ENCODE measurements around the gene IFRD1.

Gene IFRD1

DNA sequence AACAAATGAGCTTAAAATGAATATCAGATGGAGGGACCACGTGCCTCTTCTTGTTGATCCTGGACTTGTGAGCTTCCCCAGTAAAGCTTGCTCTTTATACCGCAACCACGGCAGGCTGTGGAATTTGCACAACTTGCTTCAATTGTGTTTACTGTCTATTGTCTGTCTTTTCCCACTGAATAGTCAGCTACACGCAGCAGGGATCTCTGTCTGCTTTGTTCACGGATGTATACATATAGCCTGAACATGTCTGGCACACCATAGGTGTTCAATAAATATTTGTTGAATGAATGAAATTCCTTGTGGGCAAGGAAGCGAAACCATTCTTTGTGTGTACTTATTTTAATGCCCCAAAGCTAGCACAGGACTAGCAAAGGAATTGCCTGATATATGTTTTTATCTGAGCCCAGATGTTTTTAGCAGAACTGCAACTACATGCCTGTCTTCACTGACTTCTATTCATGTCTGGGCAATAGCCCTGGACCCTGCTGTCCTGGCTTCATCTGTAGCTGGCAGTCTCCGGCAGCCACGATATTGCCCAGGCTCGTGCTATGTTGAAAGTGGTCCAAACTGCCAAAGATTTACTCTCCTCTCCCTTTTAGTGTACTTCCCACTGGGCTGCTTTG lies 29.9 kb upstream of the IFRD1 start:
- TF ChIP-seq, protein P1, sequence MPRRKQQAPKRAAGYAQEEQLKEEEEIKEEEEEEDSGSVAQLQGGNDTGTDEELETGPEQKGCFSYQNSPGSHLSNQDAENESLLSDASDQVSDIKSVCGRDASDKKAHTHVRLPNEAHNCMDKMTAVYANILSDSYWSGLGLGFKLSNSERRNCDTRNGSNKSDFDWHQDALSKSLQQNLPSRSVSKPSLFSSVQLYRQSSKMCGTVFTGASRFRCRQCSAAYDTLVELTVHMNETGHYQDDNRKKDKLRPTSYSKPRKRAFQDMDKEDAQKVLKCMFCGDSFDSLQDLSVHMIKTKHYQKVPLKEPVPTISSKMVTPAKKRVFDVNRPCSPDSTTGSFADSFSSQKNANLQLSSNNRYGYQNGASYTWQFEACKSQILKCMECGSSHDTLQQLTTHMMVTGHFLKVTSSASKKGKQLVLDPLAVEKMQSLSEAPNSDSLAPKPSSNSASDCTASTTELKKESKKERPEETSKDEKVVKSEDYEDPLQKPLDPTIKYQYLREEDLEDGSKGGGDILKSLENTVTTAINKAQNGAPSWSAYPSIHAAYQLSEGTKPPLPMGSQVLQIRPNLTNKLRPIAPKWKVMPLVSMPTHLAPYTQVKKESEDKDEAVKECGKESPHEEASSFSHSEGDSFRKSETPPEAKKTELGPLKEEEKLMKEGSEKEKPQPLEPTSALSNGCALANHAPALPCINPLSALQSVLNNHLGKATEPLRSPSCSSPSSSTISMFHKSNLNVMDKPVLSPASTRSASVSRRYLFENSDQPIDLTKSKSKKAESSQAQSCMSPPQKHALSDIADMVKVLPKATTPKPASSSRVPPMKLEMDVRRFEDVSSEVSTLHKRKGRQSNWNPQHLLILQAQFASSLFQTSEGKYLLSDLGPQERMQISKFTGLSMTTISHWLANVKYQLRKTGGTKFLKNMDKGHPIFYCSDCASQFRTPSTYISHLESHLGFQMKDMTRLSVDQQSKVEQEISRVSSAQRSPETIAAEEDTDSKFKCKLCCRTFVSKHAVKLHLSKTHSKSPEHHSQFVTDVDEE (CRISPR knock-in tag; IDR thresholded peaks at IDR 0.05): no peak
- TF ChIP-seq ESRRG (CRISPR knock-in tag; IDR thresholded peaks at IDR 0.05): no peak
- no peak for TF ChIP-seq SNAI2 (CRISPR knock-in tag; IDR thresholded peaks at IDR 0.05)
- TF ChIP-seq, protein P2, sequence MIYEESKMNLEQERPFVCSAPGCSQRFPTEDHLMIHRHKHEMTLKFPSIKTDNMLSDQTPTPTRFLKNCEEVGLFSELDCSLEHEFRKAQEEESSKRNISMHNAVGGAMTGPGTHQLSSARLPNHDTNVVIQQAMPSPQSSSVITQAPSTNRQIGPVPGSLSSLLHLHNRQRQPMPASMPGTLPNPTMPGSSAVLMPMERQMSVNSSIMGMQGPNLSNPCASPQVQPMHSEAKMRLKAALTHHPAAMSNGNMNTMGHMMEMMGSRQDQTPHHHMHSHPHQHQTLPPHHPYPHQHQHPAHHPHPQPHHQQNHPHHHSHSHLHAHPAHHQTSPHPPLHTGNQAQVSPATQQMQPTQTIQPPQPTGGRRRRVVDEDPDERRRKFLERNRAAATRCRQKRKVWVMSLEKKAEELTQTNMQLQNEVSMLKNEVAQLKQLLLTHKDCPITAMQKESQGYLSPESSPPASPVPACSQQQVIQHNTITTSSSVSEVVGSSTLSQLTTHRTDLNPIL (CRISPR knock-in tag; IDR thresholded peaks at IDR 0.05; ENCODE audit: low read depth): no peak
- TF ChIP-seq, protein P3, sequence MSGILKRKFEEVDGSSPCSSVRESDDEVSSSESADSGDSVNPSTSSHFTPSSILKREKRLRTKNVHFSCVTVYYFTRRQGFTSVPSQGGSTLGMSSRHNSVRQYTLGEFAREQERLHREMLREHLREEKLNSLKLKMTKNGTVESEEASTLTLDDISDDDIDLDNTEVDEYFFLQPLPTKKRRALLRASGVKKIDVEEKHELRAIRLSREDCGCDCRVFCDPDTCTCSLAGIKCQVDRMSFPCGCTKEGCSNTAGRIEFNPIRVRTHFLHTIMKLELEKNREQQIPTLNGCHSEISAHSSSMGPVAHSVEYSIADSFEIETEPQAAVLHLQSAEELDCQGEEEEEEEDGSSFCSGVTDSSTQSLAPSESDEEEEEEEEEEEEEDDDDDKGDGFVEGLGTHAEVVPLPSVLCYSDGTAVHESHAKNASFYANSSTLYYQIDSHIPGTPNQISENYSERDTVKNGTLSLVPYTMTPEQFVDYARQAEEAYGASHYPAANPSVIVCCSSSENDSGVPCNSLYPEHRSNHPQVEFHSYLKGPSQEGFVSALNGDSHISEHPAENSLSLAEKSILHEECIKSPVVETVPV (CRISPR knock-in tag; IDR thresholded peaks at IDR 0.05): no peak
- TF ChIP-seq, protein P4, sequence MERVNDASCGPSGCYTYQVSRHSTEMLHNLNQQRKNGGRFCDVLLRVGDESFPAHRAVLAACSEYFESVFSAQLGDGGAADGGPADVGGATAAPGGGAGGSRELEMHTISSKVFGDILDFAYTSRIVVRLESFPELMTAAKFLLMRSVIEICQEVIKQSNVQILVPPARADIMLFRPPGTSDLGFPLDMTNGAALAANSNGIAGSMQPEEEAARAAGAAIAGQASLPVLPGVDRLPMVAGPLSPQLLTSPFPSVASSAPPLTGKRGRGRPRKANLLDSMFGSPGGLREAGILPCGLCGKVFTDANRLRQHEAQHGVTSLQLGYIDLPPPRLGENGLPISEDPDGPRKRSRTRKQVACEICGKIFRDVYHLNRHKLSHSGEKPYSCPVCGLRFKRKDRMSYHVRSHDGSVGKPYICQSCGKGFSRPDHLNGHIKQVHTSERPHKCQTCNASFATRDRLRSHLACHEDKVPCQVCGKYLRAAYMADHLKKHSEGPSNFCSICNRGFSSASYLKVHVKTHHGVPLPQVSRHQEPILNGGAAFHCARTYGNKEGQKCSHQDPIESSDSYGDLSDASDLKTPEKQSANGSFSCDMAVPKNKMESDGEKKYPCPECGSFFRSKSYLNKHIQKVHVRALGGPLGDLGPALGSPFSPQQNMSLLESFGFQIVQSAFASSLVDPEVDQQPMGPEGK (CRISPR knock-in tag; IDR thresholded peaks at IDR 0.05; ENCODE audit: borderline replicate concordance): no peak
- TF ChIP-seq, protein P5, sequence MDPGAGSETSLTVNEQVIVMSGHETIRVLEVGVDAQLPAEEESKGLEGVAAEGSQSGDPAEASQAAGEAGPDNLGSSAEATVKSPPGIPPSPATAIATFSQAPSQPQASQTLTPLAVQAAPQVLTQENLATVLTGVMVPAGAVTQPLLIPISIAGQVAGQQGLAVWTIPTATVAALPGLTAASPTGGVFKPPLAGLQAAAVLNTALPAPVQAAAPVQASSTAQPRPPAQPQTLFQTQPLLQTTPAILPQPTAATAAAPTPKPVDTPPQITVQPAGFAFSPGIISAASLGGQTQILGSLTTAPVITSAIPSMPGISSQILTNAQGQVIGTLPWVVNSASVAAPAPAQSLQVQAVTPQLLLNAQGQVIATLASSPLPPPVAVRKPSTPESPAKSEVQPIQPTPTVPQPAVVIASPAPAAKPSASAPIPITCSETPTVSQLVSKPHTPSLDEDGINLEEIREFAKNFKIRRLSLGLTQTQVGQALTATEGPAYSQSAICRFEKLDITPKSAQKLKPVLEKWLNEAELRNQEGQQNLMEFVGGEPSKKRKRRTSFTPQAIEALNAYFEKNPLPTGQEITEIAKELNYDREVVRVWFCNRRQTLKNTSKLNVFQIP (CRISPR knock-in tag; IDR thresholded peaks at IDR 0.05; ENCODE audit: borderline replicate concordance, low read depth): no peak
- no peak for TF ChIP-seq ZNF70 (CRISPR knock-in tag; IDR thresholded peaks at IDR 0.05)
- no peak for TF ChIP-seq CSDC2 (CRISPR knock-in tag; IDR thresholded peaks at IDR 0.05)
- TF ChIP-seq BACH2 (CRISPR knock-in tag; IDR thresholded peaks at IDR 0.05; ENCODE audit: borderline replicate concordance): no peak
- TF ChIP-seq ZFP30 (CRISPR knock-in tag; IDR thresholded peaks at IDR 0.05): no peak
- TF ChIP-seq GLIS3 (CRISPR knock-in tag; IDR thresholded peaks at IDR 0.05): no peak
- no peak for TF ChIP-seq ISL1 (CRISPR knock-in tag; IDR thresholded peaks at IDR 0.05)
- peak; percentile 29 for ATAC-seq

DNA sequence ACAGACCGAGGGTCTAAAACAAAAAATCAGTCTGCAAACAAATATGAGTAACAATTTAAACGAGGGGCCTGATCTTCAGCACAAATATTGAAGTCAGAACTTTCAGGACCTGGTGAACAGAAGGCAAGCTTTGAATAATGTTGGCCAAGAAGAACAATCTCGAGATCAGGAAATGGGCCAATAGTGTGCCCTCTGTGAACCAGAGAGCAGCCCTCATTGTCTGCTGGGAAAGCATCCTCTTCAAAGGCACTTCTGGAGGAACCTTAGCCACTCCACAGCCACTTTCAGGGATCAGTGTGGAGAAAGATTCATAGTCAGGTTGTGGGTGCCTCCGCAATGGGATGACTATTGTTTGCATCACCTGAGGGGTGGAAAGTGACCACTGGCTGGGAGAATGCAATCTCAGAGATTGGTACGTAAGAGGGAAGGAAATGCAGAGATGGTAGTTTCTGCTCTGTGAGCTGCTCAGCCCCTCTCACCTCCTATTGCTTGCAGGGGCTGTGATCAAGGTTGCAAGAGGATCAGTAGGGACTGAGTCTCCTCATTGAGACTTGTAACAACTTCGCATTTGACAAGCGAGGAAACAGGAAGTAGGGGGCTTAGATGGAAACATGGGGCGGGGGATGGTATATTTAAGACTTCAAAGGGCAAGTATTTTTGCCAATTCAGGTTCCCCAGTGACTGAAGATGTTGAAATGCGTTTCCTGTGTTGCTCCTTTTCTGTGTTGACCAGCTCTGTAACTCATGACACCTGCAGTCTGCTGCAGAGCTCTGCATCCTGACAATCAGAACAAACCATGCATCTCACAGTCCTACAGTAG lies 28.4 kb upstream of the IFRD1 start:
- no peak for ATAC-seq

DNA sequence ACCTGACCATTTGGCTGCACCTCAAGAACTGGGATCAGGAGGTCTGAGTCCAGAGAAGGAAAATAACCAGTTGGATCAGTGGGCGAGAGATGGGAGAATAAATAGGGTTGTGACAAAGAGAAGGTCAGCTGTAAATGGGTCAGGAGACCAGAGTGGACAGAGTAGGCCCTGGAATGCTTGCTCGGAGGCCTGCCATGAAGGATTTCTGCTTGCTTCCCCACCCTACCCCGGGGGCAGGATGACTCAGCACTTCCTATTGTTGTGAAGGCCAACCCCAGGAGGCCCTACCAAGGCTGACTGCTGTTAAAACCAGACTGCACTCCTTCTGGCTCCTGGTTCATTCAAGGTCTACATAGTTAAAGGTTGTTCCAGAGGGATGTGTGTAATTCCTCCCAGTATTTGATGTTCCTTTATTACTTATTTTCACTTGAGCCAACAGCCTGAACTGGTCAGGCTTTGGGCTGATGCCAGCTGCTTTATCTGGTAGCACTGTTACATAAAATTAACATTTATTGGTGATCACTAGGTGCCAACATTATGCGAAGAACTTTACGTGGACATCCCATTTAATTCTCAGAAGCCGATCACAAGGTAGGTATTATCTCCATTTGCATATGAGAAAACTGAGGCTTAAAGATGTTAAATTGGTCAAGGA lies 27.3 kb upstream of the IFRD1 start:
- peak; percentile 93 for ATAC-seq
- TF ChIP-seq, protein P5 (CRISPR knock-in tag; IDR thresholded peaks at IDR 0.05; ENCODE audit: borderline replicate concordance, low read depth): no peak
- TF ChIP-seq ISL1 (CRISPR knock-in tag; IDR thresholded peaks at IDR 0.05) (peak; percentile 20; the same call in 1 of the 2 replicates), ZFP3 (CRISPR knock-in tag; IDR thresholded peaks at IDR 0.05) (peak; percentile 51; the same call in 1 of the 2 replicates), ZC3H10 (CRISPR knock-in tag; IDR thresholded peaks at IDR 0.05) (no peak), OSR1 (CRISPR knock-in tag; IDR thresholded peaks at IDR 0.05) (0 out of 2 replicates have a peak, but pooled peaks have one; percentile 81), ZFP30 (CRISPR knock-in tag; IDR thresholded peaks at IDR 0.05) (no peak), CSDC2 (CRISPR knock-in tag; IDR thresholded peaks at IDR 0.05) (peak; percentile 81; the same call in 1 of the 2 replicates), BACH2 (CRISPR knock-in tag; IDR thresholded peaks at IDR 0.05; ENCODE audit: borderline replicate concordance) (no peak), ZNF70 (CRISPR knock-in tag; IDR thresholded peaks at IDR 0.05) (no peak)
- TF ChIP-seq, protein P3 (CRISPR knock-in tag; IDR thresholded peaks at IDR 0.05): no peak
- TF ChIP-seq, protein P4 (CRISPR knock-in tag; IDR thresholded peaks at IDR 0.05; ENCODE audit: borderline replicate concordance): no peak; the same call in 1 of the 2 replicates

More for the DNA sequence above, 28.4 kb upstream of the IFRD1 start:
- TF ChIP-seq ZC3H10 (CRISPR knock-in tag; IDR thresholded peaks at IDR 0.05): no peak
- TF ChIP-seq ESRRG (CRISPR knock-in tag; IDR thresholded peaks at IDR 0.05): no peak
- TF ChIP-seq BACH2 (CRISPR knock-in tag; IDR thresholded peaks at IDR 0.05; ENCODE audit: borderline replicate concordance): no peak
- TF ChIP-seq GLIS3 (CRISPR knock-in tag; IDR thresholded peaks at IDR 0.05): no peak

All from SK-N-SH treated with all-trans-retinoic acid at 6 μM for 48 hours (cell line).